ENCODE results near the gene OGFOD1. TPM values are rescaled to one million over a fixed set of nuclear protein-coding genes. Genes with fewer than 3 reads are reported as not detected.

Gene OGFOD1
- total and polyA plus RNA-seq, 2 experiments from 2014 or later = 74.5 to 76.3 TPM

- Mint-ChIP-seq H3K27me3 (ENCODE audit: insufficient read depth, low read depth, poor library complexity) (peaks cover 21% of the 10 kb centered on the region), H3K4me1 (peaks cover 38% of the 10 kb centered on the region), H3K9me3 (no peaks in the 10 kb centered on the region), H3K4me3 (peak overlapping the region; percentile 26; the same call in 2 of the 3 replicates), H3K36me3 (ENCODE audit: low read depth) (no peaks in the 10 kb centered on the region), H3K27ac (no peak overlapping the region)
- Histone ChIP-seq H3K27ac (ENCODE audit: low read depth) (no peak overlapping the region), H3K79me2 (replicated peaks; ENCODE audit: insufficient read depth) (peaks cover 63% of the 10 kb centered on the region), H2AFZ (no peak overlapping the region), H3K27me3 (ENCODE audit: insufficient read depth) (peaks cover 15% of the 10 kb centered on the region), H3K4me2 (peak overlapping the region; percentile 87), H4K20me1 (replicated peaks; ENCODE audit: insufficient read depth) (peaks cover 26% of the 10 kb centered on the region), H3K36me3 (ENCODE audit: insufficient read depth) (no peaks in the 10 kb centered on the region), H3F3A (replicated peaks; ENCODE audit: low read depth) (peaks cover 7% of the 10 kb centered on the region), H3K9me2 (ENCODE audit: insufficient read depth) (peaks cover 3% of the 10 kb centered on the region; the same call in 1 of the 2 replicates), H3K4me3 (no peak overlapping the region), H3K4me1 (ENCODE audit: insufficient read depth) (peaks cover 28% of the 10 kb centered on the region)
- TF ChIP-seq CREB1 (CRISPR knock-in tag; IDR thresholded peaks at IDR 0.05; ENCODE audit: low read depth) (no peak), EZH2 (IDR thresholded peaks at IDR 0.05; ENCODE audit: low read depth, unreplicated experiment) (no peak)
- TF ChIP-seq, protein P1, sequence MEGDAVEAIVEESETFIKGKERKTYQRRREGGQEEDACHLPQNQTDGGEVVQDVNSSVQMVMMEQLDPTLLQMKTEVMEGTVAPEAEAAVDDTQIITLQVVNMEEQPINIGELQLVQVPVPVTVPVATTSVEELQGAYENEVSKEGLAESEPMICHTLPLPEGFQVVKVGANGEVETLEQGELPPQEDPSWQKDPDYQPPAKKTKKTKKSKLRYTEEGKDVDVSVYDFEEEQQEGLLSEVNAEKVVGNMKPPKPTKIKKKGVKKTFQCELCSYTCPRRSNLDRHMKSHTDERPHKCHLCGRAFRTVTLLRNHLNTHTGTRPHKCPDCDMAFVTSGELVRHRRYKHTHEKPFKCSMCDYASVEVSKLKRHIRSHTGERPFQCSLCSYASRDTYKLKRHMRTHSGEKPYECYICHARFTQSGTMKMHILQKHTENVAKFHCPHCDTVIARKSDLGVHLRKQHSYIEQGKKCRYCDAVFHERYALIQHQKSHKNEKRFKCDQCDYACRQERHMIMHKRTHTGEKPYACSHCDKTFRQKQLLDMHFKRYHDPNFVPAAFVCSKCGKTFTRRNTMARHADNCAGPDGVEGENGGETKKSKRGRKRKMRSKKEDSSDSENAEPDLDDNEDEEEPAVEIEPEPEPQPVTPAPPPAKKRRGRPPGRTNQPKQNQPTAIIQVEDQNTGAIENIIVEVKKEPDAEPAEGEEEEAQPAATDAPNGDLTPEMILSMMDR (conservative IDR thresholded peaks at IDR 0.05; ENCODE audit: low read depth in 2 of 2) = no peak
- ATAC-seq (no peak), DNase-seq (ENCODE audit: low spot score) (no peak)
Observed at GRCh38 chr16:56422896-56423441, 28.4 kb upstream of the OGFOD1 start.

DNA sequence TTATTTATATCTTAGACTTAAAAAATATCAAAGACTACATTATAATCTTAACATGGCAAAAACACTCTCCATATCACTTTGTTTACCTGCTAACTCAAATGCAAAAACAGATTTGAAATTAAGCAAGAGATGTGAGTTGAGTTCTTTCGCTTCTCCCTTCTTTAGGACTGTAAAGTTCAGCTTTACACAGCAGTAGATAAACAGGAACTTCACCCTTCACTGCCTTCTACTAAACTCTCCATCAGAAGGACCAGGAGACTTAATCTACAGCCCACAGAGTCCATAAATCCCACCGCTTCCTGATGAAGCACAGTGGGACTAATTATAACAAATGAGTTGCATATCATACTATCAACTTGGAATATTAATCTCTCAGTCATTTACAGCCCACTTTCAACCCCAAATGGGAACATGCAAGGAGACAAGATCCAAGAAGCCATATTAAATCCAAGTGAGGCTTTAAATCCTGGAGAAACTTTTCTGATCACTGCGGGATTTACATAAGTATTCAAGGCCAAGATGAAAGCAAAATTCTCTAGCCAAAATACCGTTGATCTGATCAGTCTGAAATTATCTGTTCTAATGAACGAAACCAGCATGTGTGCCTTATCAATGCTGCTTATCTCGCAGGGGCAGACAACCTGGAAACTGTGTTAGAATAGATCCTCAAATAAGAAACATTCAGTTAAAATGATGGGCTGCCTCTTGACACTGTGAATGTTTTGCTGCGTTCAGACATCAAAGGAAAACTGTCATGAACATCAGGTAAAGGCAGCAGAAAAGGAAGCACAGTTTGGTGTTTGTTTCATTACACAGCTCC lies 27.6 kb upstream of the OGFOD1 start:
- Mint-ChIP-seq H3K27ac (no peak overlapping the region; the same call in 1 of the 2 replicates), H3K4me3 (peak overlapping the region; percentile 94), H3K9me3 (no peaks in the 10 kb centered on the region), H3K27me3 (ENCODE audit: insufficient read depth, low read depth, poor library complexity) (peaks cover 19% of the 10 kb centered on the region), H3K4me1 (peaks cover 38% of the 10 kb centered on the region), H3K36me3 (ENCODE audit: low read depth) (no peaks in the 10 kb centered on the region)
- DNase-seq (ENCODE audit: low spot score) (no peak), ATAC-seq (no peak)
- peaks cover 55% of the 10 kb centered on the region for H3K79me2 ChIP-seq (replicated peaks; ENCODE audit: insufficient read depth)
- H3K36me3 ChIP-seq (ENCODE audit: insufficient read depth) = no peaks in the 10 kb centered on the region
- peaks cover 15% of the 10 kb centered on the region for H3K27me3 ChIP-seq (ENCODE audit: insufficient read depth)
- peaks cover 26% of the 10 kb centered on the region for H4K20me1 ChIP-seq (replicated peaks; ENCODE audit: insufficient read depth)
- H3F3A ChIP-seq (replicated peaks; ENCODE audit: low read depth) = peaks cover 7% of the 10 kb centered on the region
- peaks cover 28% of the 10 kb centered on the region for H3K4me1 ChIP-seq (ENCODE audit: insufficient read depth)
- H3K4me2 ChIP-seq = peak overlapping the region; percentile 87
- H3K27ac ChIP-seq (ENCODE audit: low read depth) = no peak overlapping the region
- peaks cover 3% of the 10 kb centered on the region; the same call in 1 of the 2 replicates for H3K9me2 ChIP-seq (ENCODE audit: insufficient read depth)
- peak overlapping the region; percentile 71 for H3K4me3 ChIP-seq
- H2AFZ ChIP-seq = no peak overlapping the region; the same call in 1 of the 2 replicates
- TF ChIP-seq JUNB (IDR thresholded peaks at IDR 0.05; ENCODE audit: unreplicated experiment) (no peak), EZH2phosphoT487 (IDR thresholded peaks at IDR 0.05; ENCODE audit: unreplicated experiment) (no peak), STAT1 (IDR thresholded peaks at IDR 0.05; ENCODE audit: unreplicated experiment) (no peak), POLR2AphosphoS5 (IDR thresholded peaks at IDR 0.05; ENCODE audit: low read depth) (no peak), ZNF331 (CRISPR knock-in tag; IDR thresholded peaks at IDR 0.05; ENCODE audit: low read depth) (no peak), EZH2 (IDR thresholded peaks at IDR 0.05; ENCODE audit: low read depth, unreplicated experiment) (no peak), NANOG (IDR thresholded peaks at IDR 0.05; ENCODE audit: borderline replicate concordance) (no peak), ETS1 (IDR thresholded peaks at IDR 0.05) (no peak)
- TF ChIP-seq, protein P2, sequence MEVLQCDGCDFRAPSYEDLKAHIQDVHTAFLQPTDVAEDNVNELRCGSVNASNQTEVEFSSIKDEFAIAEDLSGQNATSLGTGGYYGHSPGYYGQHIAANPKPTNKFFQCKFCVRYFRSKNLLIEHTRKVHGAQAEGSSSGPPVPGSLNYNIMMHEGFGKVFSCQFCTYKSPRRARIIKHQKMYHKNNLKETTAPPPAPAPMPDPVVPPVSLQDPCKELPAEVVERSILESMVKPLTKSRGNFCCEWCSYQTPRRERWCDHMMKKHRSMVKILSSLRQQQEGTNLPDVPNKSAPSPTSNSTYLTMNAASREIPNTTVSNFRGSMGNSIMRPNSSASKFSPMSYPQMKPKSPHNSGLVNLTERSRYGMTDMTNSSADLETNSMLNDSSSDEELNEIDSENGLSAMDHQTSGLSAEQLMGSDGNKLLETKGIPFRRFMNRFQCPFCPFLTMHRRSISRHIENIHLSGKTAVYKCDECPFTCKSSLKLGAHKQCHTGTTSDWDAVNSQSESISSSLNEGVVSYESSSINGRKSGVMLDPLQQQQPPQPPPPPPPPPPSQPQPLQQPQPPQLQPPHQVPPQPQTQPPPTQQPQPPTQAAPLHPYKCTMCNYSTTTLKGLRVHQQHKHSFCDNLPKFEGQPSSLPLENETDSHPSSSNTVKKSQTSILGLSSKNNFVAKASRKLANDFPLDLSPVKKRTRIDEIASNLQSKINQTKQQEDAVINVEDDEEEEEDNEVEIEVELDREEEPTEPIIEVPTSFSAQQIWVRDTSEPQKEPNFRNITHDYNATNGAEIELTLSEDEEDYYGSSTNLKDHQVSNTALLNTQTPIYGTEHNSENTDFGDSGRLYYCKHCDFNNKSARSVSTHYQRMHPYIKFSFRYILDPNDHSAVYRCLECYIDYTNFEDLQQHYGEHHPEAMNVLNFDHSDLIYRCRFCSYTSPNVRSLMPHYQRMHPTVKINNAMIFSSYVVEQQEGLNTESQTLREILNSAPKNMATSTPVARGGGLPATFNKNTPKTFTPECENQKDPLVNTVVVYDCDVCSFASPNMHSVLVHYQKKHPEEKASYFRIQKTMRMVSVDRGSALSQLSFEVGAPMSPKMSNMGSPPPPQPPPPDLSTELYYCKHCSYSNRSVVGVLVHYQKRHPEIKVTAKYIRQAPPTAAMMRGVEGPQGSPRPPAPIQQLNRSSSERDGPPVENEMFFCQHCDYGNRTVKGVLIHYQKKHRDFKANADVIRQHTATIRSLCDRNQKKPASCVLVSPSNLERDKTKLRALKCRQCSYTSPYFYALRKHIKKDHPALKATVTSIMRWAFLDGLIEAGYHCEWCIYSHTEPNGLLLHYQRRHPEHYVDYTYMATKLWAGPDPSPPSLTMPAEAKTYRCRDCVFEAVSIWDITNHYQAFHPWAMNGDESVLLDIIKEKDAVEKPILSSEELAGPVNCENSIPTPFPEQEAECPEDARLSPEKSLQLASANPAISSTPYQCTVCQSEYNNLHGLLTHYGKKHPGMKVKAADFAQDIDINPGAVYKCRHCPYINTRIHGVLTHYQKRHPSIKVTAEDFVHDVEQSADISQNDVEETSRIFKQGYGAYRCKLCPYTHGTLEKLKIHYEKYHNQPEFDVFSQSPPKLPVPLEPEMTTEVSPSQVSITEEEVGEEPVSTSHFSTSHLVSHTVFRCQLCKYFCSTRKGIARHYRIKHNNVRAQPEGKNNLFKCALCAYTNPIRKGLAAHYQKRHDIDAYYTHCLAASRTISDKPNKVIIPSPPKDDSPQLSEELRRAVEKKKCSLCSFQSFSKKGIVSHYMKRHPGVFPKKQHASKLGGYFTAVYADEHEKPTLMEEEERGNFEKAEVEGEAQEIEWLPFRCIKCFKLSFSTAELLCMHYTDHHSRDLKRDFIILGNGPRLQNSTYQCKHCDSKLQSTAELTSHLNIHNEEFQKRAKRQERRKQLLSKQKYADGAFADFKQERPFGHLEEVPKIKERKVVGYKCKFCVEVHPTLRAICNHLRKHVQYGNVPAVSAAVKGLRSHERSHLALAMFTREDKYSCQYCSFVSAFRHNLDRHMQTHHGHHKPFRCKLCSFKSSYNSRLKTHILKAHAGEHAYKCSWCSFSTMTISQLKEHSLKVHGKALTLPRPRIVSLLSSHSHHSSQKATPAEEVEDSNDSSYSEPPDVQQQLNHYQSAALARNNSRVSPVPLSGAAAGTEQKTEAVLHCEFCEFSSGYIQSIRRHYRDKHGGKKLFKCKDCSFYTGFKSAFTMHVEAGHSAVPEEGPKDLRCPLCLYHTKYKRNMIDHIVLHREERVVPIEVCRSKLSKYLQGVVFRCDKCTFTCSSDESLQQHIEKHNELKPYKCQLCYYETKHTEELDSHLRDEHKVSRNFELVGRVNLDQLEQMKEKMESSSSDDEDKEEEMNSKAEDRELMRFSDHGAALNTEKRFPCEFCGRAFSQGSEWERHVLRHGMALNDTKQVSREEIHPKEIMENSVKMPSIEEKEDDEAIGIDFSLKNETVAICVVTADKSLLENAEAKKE (CRISPR knock-in tag; IDR thresholded peaks at IDR 0.05) = no peak
